Measurements from ENCODE around the gene HSPB2. TPM values are rescaled to one million over a fixed set of nuclear protein-coding genes. Genes with fewer than 3 reads are reported as not detected.

HSPB2 gene
- total RNA-seq, 1 experiment from 2014 or later = 0.33 TPM

DNA sequence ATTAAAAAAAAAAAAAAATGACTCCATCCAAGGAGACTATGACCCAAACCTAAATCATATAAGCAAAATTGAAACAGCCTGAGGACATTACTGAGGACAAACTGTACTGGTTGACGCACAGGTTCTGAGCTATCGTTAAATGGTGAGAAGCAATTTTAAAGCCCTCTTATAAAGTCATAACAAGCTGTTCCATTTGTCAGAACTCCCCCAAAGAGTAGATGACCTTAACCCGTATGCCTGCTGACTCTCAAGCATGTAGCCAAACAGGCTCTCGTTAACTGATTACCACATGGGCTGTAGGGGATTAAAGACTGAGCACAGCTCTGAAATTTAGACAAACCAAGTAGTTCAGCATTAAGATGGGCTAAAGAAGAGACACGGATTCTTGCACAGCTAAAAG is 3.2 kb upstream of the HSPB2 start (continued):
- TF ChIP-seq, protein P1, sequence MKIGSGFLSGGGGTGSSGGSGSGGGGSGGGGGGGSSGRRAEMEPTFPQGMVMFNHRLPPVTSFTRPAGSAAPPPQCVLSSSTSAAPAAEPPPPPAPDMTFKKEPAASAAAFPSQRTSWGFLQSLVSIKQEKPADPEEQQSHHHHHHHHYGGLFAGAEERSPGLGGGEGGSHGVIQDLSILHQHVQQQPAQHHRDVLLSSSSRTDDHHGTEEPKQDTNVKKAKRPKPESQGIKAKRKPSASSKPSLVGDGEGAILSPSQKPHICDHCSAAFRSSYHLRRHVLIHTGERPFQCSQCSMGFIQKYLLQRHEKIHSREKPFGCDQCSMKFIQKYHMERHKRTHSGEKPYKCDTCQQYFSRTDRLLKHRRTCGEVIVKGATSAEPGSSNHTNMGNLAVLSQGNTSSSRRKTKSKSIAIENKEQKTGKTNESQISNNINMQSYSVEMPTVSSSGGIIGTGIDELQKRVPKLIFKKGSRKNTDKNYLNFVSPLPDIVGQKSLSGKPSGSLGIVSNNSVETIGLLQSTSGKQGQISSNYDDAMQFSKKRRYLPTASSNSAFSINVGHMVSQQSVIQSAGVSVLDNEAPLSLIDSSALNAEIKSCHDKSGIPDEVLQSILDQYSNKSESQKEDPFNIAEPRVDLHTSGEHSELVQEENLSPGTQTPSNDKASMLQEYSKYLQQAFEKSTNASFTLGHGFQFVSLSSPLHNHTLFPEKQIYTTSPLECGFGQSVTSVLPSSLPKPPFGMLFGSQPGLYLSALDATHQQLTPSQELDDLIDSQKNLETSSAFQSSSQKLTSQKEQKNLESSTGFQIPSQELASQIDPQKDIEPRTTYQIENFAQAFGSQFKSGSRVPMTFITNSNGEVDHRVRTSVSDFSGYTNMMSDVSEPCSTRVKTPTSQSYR (CRISPR knock-in tag; IDR thresholded peaks at IDR 0.05) = no peak
- TF ChIP-seq, protein P2, sequence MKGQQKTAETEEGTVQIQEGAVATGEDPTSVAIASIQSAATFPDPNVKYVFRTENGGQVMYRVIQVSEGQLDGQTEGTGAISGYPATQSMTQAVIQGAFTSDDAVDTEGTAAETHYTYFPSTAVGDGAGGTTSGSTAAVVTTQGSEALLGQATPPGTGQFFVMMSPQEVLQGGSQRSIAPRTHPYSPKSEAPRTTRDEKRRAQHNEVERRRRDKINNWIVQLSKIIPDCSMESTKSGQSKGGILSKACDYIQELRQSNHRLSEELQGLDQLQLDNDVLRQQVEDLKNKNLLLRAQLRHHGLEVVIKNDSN (CRISPR knock-in tag; IDR thresholded peaks at IDR 0.05) = no peak
- TF ChIP-seq MAX (CRISPR knock-in tag; IDR thresholded peaks at IDR 0.05) = no peak
- TF ChIP-seq USF2 (CRISPR knock-in tag; IDR thresholded peaks at IDR 0.05) = no peak
- no peak for TF ChIP-seq FOXK1 (CRISPR knock-in tag; IDR thresholded peaks at IDR 0.05)
- TF ChIP-seq, protein P3, sequence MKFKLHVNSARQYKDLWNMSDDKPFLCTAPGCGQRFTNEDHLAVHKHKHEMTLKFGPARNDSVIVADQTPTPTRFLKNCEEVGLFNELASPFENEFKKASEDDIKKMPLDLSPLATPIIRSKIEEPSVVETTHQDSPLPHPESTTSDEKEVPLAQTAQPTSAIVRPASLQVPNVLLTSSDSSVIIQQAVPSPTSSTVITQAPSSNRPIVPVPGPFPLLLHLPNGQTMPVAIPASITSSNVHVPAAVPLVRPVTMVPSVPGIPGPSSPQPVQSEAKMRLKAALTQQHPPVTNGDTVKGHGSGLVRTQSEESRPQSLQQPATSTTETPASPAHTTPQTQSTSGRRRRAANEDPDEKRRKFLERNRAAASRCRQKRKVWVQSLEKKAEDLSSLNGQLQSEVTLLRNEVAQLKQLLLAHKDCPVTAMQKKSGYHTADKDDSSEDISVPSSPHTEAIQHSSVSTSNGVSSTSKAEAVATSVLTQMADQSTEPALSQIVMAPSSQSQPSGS (CRISPR knock-in tag; IDR thresholded peaks at IDR 0.05; ENCODE audit: borderline replicate concordance, low read depth) = no peak
- TF ChIP-seq ATF3 (CRISPR knock-in tag; conservative IDR thresholded peaks at IDR 0.05) = no peak

DNA sequence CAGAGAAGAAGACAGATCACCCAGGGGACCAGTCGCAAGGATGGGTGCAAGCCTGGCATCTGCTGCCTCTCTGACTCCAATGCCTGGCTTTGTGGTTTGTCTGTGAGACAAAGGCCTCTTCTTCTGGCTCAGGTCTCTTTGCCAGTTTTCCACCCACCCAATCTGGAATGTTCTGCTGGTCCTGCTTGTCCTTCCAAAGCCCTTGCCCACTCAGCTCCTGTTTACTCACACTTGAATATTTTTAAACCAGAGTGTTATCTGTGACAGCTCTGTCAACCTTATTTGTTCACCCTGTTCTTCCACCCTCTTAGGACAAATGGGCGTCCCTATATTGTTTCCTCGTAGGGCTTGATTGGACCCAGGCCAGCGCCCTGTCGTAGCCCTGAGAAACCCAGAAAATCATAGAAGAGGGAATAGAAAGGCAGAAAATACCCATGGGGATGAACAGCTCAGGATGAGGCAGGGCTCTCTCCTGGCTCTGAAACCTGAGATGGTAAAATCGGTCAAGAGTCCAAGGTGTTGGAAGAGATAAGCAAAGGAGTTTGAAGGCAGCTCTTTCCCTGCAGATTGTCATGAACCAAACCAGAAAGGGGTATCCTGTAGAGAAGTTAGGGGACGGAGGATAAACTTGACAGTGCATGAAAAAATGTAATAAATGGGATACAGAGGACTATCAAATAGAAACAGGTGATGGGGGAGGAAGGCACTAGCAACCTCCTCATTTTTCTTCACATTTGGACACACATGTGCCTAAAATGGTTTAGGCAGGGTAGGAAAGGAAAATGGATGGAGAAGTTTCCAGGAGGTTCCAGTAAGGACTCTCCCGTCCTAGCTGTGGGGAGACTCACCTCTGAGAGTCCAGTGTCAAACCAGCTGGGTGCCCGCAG is 1.6 kb upstream of the HSPB2 start:
- ATAC-seq = no peak
- POLR2A ChIA-PET = interaction anchor here (0.6 to 1.3 kb wide), 4 partner anchors 16 to 72 kb away, joined by 3 to 7 read pairs (median 3); no protein-coding TSS in a partner anchor
- TF ChIP-seq ZNF317 (CRISPR knock-in tag; IDR thresholded peaks at IDR 0.05; ENCODE audit: borderline replicate concordance, low read depth) (no peak), MAX (CRISPR knock-in tag; IDR thresholded peaks at IDR 0.05) (no peak), AR (CRISPR knock-in tag; IDR thresholded peaks at IDR 0.05) (no peak), ZMAT4 (CRISPR knock-in tag; IDR thresholded peaks at IDR 0.05) (no peak), ZNF121 (CRISPR knock-in tag; IDR thresholded peaks at IDR 0.05) (no peak), ZNF423 (CRISPR knock-in tag; IDR thresholded peaks at IDR 0.05) (no peak), EMX1 (CRISPR knock-in tag; IDR thresholded peaks at IDR 0.05) (no peak), ZNF396 (CRISPR knock-in tag; IDR thresholded peaks at IDR 0.05; ENCODE audit: borderline replicate concordance) (no peak), CBFB (CRISPR knock-in tag; IDR thresholded peaks at IDR 0.05; ENCODE audit: low read depth) (no peak), SOX15 (CRISPR knock-in tag; IDR thresholded peaks at IDR 0.05) (no peak), ZNF263 (CRISPR knock-in tag; IDR thresholded peaks at IDR 0.05; ENCODE audit: low read depth) (no peak), SMAD3 (CRISPR knock-in tag; IDR thresholded peaks at IDR 0.05; ENCODE audit: borderline replicate concordance) (no peak), OVOL2 (CRISPR knock-in tag; IDR thresholded peaks at IDR 0.05; ENCODE audit: borderline replicate concordance) (no peak)
- TF ChIP-seq, protein P4, sequence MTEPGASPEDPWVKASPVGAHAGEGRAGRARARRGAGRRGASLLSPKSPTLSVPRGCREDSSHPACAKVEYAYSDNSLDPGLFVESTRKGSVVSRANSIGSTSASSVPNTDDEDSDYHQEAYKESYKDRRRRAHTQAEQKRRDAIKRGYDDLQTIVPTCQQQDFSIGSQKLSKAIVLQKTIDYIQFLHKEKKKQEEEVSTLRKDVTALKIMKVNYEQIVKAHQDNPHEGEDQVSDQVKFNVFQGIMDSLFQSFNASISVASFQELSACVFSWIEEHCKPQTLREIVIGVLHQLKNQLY (CRISPR knock-in tag; IDR thresholded peaks at IDR 0.05) = no peak

More for the DNA sequence above, 1.6 kb upstream of the HSPB2 start:
- Mint-ChIP-seq H3K9me3 (no peaks in the 10 kb centered on the region), H3K27me3 (ENCODE audit: low read depth) (no peaks in the 10 kb centered on the region; the same call in 1 of the 2 replicates), H3K27ac (no peak overlapping the region), H3K4me3 (no peak overlapping the region), H3K36me3 (no peaks in the 10 kb centered on the region), H3K4me1 (peaks cover 37% of the 10 kb centered on the region)
- CTCF ChIA-PET = interaction anchor here (1.2 to 2.6 kb wide), 2 partner anchors 16 to 71 kb away, joined by 6 to 8 read pairs; no protein-coding TSS in a partner anchor
- DNase-seq (ENCODE audit: low spot score) = no peak

Data from WTC11 (cell line).